Mesodermal cell (in vitro differentiated cells): ENCODE results near the gene TRIAP1. TPM values are rescaled to one million over a fixed set of nuclear protein-coding genes. Genes with fewer than 3 reads are reported as not detected.
"Not testable (repeated sequence)": the region's sequence is repeated elsewhere in the genome, so short reads cannot be mapped to it uniquely, and the experiment has no call there.

ENCODE experiments used
- H3K27ac ChIP-seq: 2 replicates; pipeline ENCODE4 v1.7.0; 2013; ENCODE audit warnings: mild to moderate bottlenecking, low read depth, low read length, moderate library complexity; ENCODE audit not compliant: severe bottlenecking
- H3K36me3 ChIP-seq: 2 replicates; pipeline ENCODE4 v1.7.1; 2013; ENCODE audit warnings: mild to moderate bottlenecking, low read length, moderate library complexity; ENCODE audit not compliant: control insufficient read depth, insufficient read depth
- H3K4me1 ChIP-seq: one replicate; pipeline ENCODE4 v1.7.1; 2013; ENCODE audit warnings: mild to moderate bottlenecking, low read length; ENCODE audit not compliant: insufficient read depth, control insufficient read depth, poor library complexity, severe bottlenecking
- H3K4me3 ChIP-seq: 2 replicates; pipeline ENCODE4 v1.7.0; 2013; ENCODE audit warnings: low read length, control low read depth, mild to moderate bottlenecking; ENCODE audit not compliant: insufficient read depth, poor library complexity, severe bottlenecking; ENCODE audit errors: extremely low read depth
- H3K9me3 ChIP-seq: 2 replicates; pipeline ENCODE4 v1.7.1; 2013; ENCODE audit warnings: mild to moderate bottlenecking, low read length, moderate library complexity; ENCODE audit not compliant: control insufficient read depth
- WGBS, 2 experiments: methylation state at CpG; one replicate each; pipeline ENCODE4 v1.1.5; 2013; ENCODE audit warnings: missing lambda C conversion rate in 2 of 2; ENCODE audit not compliant: insufficient coverage in 2 of 2; 5-methylcytosine and 5-hydroxymethylcytosine counted together
- polyA plus RNA-seq, 2 experiments: library from polyadenylated mRNA; stranded (reverse); fragments of 50-300 nt; gene quantifications; one replicate each; pipeline ENCODE4 v1.2.3, GENCODE V29; 2013

Gene TRIAP1
- polyA plus RNA-seq (2013, experiment 1 of 2), result 56.1 TPM
- 58.8 TPM for polyA plus RNA-seq (2013, experiment 2 of 2)

GRCh38 chr12:120445911-120446843, at the start of gene TRIAP1, which contains the start of gene GATC:
TRIAP1 (minus strand) TSS chr12:120446384; CDS start chr12:120446372, 12 bp downstream.
GATC (plus strand) TSS chr12:120446444; CDS start chr12:120446481, 37 bp downstream.
- peaks cover 59% of the 10 kb centered on the region for H3K36me3 ChIP-seq
- H3K9me3 ChIP-seq, result no peaks in the 10 kb centered on the region
- WGBS, 2 experiments, result 0% methylated on average over 57 to 66 of the region's 73 CpGs
- peaks cover 16% of the 10 kb centered on the region for H3K4me1 ChIP-seq
- peak within 1 kb of the TSS; percentile 97 for H3K4me3 ChIP-seq
- H3K27ac ChIP-seq, result peak within 1 kb of the TSS; percentile 81

DNA sequence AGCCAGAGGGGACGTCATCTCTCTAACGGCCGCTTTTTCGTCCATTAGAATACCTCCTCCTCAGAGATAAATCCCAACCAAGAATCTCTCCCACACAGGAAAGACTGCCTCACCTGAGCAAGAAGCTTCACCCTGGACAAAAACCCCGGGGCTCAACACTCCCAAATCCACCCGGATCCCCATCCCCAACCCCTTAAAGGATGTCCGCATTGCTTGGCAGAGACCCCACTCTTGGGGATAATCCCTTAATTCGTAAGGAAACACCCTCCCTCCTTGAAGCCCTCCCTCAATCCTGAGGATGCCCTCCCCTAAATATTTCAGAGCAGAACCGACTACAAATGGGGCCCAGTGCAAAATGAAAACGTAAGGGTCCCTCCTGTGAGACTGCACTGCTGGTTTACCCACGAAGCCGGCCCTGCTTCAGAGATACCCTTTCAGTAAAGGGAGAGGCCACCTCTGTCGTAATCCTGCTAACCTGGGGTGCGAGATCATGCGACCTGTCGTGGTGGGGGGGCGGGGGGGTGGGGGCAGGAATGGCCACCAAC, 49.1 kb upstream of the TRIAP1 start:
- WGBS, 2 experiments, result 13 to 19% methylated on average over 12 of the region's 17 CpGs
- Histone ChIP-seq H3K4me3 (peak overlapping the region; percentile 97), H3K9me3 (no peaks in the 10 kb centered on the region), H3K27ac (no peak overlapping the region), H3K36me3 (peaks cover 34% of the 10 kb centered on the region), H3K4me1 (peaks cover 3% of the 10 kb centered on the region)

DNA sequence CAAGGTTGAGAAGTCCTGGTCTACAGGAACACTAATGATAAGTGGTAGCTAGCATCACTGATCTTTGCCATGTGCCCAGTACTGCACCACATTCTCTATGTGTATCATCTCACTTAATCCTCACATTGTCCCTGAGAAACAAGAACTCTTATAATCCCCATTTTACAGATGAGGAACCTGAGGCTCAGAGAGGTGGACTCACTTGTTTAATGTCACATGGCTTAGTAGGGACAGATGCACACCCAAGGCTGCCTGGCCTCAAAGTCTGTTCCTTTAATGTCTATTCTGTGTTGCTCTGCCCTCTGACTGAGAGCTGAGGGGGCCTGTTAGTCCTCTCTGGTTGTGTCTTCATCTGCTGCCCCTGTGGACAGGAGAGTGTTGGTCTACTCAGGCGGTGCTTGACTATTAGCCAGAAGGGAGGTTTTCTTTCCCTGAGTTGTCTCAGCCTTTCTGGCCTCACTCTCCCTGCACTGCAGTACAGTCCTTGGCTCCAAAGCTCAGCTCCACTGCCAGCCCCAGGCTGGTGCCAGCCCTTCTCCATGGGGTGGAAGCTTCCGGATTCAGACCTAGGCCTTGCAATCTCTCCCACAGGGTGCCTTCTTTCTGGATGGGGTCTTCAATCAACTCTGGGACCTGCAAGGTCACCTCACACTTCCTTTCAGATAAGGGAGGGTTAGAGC, 44.8 kb upstream of the TRIAP1 start:
- Histone ChIP-seq H3K9me3 (no peaks in the 10 kb centered on the region), H3K27ac (no peak overlapping the region), H3K36me3 (peaks cover 12% of the 10 kb centered on the region), H3K4me1 (peaks cover 4% of the 10 kb centered on the region), H3K4me3 (no peak overlapping the region)
- WGBS, 2 experiments, result 90 to 100% methylated on average over 2 of the region's 2 CpGs

DNA sequence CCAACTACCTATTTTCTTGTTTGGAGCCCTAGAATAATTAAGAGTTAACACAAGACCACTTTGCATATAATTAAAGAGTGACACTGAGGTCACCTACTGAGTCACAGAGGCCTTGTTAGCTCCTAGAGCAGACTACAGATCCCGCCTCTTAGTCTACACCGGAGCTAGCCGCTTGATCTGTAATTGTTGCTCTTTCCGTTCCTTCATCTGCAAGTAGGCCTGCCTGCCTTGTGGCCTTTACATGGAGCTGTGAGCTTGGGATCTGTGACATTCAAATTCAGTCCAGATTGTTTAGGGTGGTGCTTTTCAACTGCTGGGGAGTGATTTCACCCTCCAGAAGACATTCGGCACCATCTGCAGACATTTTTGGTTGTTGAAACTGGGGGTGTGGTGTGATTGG, 44.1 kb upstream of the TRIAP1 start:
- peaks cover 4% of the 10 kb centered on the region for H3K4me1 ChIP-seq
- no peak overlapping the region for H3K27ac ChIP-seq
- peaks cover 12% of the 10 kb centered on the region for H3K36me3 ChIP-seq
- no peaks in the 10 kb centered on the region for H3K9me3 ChIP-seq
- no peak overlapping the region for H3K4me3 ChIP-seq
- WGBS, 2 experiments, result 89 to 94% methylated on average over 3 to 4 of the region's 5 CpGs

DNA sequence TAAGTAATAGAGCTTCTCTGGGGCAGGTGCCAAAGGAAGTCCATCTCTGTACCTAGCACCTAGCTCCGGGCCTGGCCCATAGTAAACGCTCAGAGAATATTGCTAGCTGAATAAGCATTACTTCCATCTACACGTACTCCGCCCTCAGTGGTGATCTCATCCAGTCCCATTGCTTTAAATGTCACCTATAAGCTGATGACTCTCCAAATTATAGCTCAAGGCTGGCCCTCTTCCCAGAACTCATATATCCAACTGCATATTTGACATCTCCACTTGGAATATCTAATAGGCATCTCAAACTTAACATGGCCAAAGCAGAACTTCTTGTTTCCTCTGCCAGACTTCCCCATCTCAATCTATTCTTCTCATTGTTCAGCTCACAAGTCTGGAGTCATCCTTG, 42.8 kb upstream of the TRIAP1 start:
- Histone ChIP-seq H3K36me3 (peaks cover 8% of the 10 kb centered on the region), H3K4me1 (peaks cover 4% of the 10 kb centered on the region), H3K9me3 (no peaks in the 10 kb centered on the region), H3K4me3 (no peak overlapping the region), H3K27ac (no peak overlapping the region)
- 92 to 97% methylated on average over 4 of the region's 4 CpGs for WGBS, 2 experiments

DNA sequence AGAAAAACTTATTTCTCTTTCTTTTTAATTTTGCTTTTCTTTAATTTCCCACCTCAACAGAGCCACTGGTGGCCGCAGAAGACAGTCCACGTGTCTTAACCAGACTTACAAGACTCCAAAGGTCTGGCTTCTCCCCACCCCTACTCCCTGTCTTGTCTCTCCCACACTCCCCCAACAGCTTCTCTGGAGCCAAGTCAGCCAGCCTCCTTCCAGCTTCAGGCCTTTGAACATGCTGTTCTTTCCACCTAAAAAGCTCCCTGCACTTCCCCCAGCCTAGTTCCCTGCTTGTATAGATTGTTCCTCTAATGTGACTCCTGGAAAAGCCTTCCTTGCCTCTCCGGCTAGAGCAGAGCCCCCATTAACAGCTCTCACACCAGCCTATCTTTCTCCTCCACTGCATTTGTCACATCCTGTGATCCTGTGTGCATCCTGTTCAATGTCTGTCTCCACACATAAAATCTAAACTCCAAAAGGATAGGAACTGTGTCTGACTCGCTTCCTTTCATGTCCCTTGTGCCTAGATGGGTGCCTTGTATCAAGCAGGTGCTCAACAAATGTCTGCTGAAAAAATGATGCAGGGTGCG, 42.0 kb upstream of the TRIAP1 start:
- Histone ChIP-seq H3K9me3 (no peaks in the 10 kb centered on the region), H3K4me1 (peaks cover 4% of the 10 kb centered on the region), H3K4me3 (no peak overlapping the region), H3K36me3 (peaks cover 8% of the 10 kb centered on the region), H3K27ac (peak overlapping the region; percentile 64)
- WGBS, 2 experiments, result 70 to 80% methylated on average over 5 of the region's 5 CpGs

- peak overlapping the region; percentile 64 for H3K27ac ChIP-seq
- not testable (repeated sequence) for H3K9me3 ChIP-seq, H3K4me1 ChIP-seq, H3K4me3 ChIP-seq, H3K36me3 ChIP-seq
- WGBS, 2 experiments, result 88 to 91% methylated on average over 5 to 6 of the region's 7 CpGs
Measured at GRCh38 chr12:120487552-120487951, 41.4 kb upstream of the TRIAP1 start.

DNA sequence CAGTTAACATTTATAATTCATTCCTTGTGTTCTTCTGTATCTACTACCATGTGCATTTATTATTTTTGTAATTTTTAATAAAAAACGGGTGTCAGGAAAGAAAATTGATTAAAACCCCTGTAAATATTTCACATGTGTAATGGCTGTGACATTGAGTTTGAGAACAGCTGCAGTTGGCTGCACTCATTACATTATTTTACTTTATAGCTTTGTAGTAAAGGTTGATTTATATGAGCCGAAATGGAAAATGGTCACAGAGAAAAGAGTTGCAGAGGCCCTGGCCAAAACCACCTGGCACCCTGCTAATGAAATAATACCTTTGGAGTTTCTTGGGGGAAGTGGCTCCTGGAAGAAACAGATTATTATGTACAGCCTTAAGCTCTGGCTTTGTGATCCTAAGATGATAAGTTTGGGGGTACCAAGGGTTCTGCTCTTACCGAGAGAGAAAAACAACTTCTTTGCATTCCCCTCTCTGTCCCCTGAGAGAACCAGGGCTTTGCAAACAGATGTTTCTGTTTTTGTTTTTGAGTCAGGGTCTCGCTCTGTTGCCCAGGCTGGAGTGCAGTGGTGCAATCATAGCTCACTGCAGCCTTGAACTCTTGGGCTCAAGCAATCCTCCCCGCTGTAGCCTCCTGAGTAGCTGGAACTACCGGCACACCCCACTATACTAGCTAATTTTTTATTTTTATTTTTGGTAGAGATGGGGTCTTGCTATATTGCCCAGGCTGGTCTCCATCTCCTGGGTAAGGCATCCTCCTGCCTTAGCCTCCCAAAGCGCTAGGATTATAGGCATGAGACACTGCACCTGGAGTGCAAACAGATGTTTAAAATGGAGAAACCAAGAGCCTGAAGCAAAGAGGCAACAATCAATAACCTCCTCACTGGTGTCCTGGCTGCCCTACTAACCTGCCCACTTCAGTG, 40.0 kb upstream of the TRIAP1 start:
- Histone ChIP-seq H3K9me3 (no peaks in the 10 kb centered on the region), H3K4me1 (peaks cover 4% of the 10 kb centered on the region), H3K4me3 (no peak overlapping the region), H3K36me3 (peaks cover 5% of the 10 kb centered on the region), H3K27ac (no peak overlapping the region)
- WGBS, 2 experiments, result 90% methylated on average over 2 to 3 of the region's 7 CpGs

DNA sequence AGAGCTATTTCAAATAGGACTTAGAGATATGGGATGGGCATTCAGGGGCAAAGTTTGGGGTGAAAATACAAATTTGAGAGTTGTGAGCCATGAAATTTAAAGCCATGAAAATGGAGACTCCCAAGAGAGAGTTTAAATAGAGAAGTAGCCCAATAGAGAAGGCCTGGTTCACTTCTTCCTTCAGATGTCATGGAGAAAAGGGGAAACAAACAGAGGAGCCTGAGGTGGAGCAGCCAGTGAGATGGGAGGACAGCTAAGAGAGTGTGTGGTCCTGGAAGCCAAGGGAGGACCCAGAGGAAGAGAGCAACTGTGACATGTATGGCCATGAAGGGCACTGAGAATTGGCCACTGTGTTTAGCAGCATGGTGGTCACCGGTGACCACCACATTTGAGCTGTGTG, 37.4 kb upstream of the TRIAP1 start:
- Histone ChIP-seq H3K36me3 (no peaks in the 10 kb centered on the region), H3K4me3 (no peak overlapping the region), H3K4me1 (peaks cover 4% of the 10 kb centered on the region), H3K9me3 (no peaks in the 10 kb centered on the region), H3K27ac (no peak overlapping the region)
- 87 to 89% methylated on average over 1 of the region's 1 CpG for WGBS, 2 experiments
